Spinal cord (tissue), 10 donors: Measurements from ENCODE around the gene MID1IP1. TPM values are rescaled to one million over a fixed set of nuclear protein-coding genes. Genes with fewer than 3 reads are reported as not detected.

ENCODE experiments used
- DNase-seq, 6 donors: peaks; one replicate each; pipeline versions ENCODE4 v3.0.0 to v3.0.0-alpha.2; 2013 to 2015; ENCODE audit warnings: low spot score in 6 of 6, low read depth in 4 of 6
- H3K27ac ChIP-seq: one replicate; pipeline ENCODE4 v1.5.1; 2013; ENCODE audit warnings: low read depth, low read length, control low read depth
- H3K27me3 ChIP-seq: one replicate; pipeline ENCODE4 v1.6.1; 2013; ENCODE audit warnings: low read length; ENCODE audit not compliant: control insufficient read depth, insufficient read depth
- H3K36me3 ChIP-seq: one replicate; pipeline ENCODE4 v1.6.1; 2013; ENCODE audit warnings: low read length; ENCODE audit not compliant: control insufficient read depth, insufficient read depth
- H3K4me1 ChIP-seq: one replicate; pipeline ENCODE4 v1.6.1; 2013; ENCODE audit warnings: low read length; ENCODE audit not compliant: control insufficient read depth, insufficient read depth
- H3K4me3 ChIP-seq: one replicate; pipeline ENCODE4 v1.5.1; 2013; ENCODE audit warnings: low read depth, low read length, control low read depth
- H3K9me3 ChIP-seq: one replicate; pipeline ENCODE4 v1.6.1; 2013; ENCODE audit warnings: low read length; ENCODE audit not compliant: control insufficient read depth, insufficient read depth
- WGBS: methylation state at CpG from one replicate; pipeline ENCODE4 v1.1.5; 2013; ENCODE audit warnings: missing lambda C conversion rate; ENCODE audit not compliant: insufficient coverage; 5-methylcytosine and 5-hydroxymethylcytosine counted together
- long read RNA-seq, 4 donors: transcript quantifications; one replicate each; lab custom pipeline, GENCODE V29; 2026
- polyA plus RNA-seq, 2 donors: library from polyadenylated mRNA; unstranded; fragments of 120-200 nt; gene quantifications; one replicate each; pipeline ENCODE4 v1.2.1, GENCODE V29; 2013; ENCODE audit not compliant: insufficient read length in 2 of 2
- total RNA-seq, 2 donors: library from RNA; depleted of rRNA in 1 of 2; stranded (reverse); fragments of 120-200 nt in 1 of 2; fragments of >200 nt in 1 of 2; gene quantifications; one replicate each; pipeline versions ENCODE4 v1.2.3 to v1.2.4, GENCODE V29; 2013 to 2014
- donor health status: healthy.

Gene MID1IP1
- total RNA-seq (10 to 100 TPM; 43.8 to 65.6 TPM), polyA plus RNA-seq (10 to 100 TPM; 52.6 to 53.1 TPM)
- long read RNA-seq, donor 1, transcript MID1IP1-201 (2 exons, 2,536 nt) = major isoform, 17 of 17 reads
- long read RNA-seq, donor 1, partial matches to known transcripts = 0 of 17 reads
- long read RNA-seq, donor 1, other reads (novel, unspliced or antisense) = 0 of 17 reads
- long read RNA-seq, donor 2, transcript MID1IP1-201 (2 exons, 2,536 nt) = major isoform, 8 of 21 reads
- long read RNA-seq, donor 2, partial matches to known transcripts = 12 of 21 reads
- long read RNA-seq, donor 2, other reads (novel, unspliced or antisense) = 0 of 21 reads
- long read RNA-seq, donor 3, transcript MID1IP1-201 (2 exons, 2,536 nt) = major isoform, 17 of 17 reads
- long read RNA-seq, donor 3, partial matches to known transcripts = 0 of 17 reads
- long read RNA-seq, donor 3, other reads (novel, unspliced or antisense) = 0 of 17 reads
- long read RNA-seq, donor 4, transcript MID1IP1-201 (2 exons, 2,536 nt) = major isoform, 15 of 20 reads
- long read RNA-seq, donor 4, partial matches to known transcripts = 5 of 20 reads
- long read RNA-seq, donor 4, other reads (novel, unspliced or antisense) = 0 of 20 reads

GRCh38 chrX:38800981-38801845 lies at the start of gene MID1IP1:
TSS of gene MID1IP1 (plus strand) at chrX:38801459. CDS start at chrX:38804947, 3,488 bp downstream.
- peak; percentile 61 to 96 (median 76) for DNase-seq
- 21% methylated on average over 32 of the region's 32 CpGs for WGBS

GRCh38 chrX:38754102-38754790 lies 47.0 kb upstream of the MID1IP1 start:
- no peaks in the 10 kb centered on the region for H3K36me3 ChIP-seq
- H3K27ac ChIP-seq = no peak overlapping the region
- no peaks in the 10 kb centered on the region for H3K9me3 ChIP-seq
- 24% methylated on average over 3 of the region's 6 CpGs for WGBS
- DNase-seq = peak in 5 of 6 donors; percentile 31 to 90 (median 39)
- H3K4me3 ChIP-seq = no peak overlapping the region
- no peaks in the 10 kb centered on the region for H3K4me1 ChIP-seq
- H3K27me3 ChIP-seq = peaks cover 4% of the 10 kb centered on the region

More at GRCh38 chrX:38800981-38801845, at the start of gene MID1IP1:
- H3K27me3 ChIP-seq = no peaks in the 10 kb centered on the region
- H3K27ac ChIP-seq = peak within 1 kb of the TSS; percentile 94
- peak within 1 kb of the TSS; percentile 65 for H3K4me3 ChIP-seq
- no peaks in the 10 kb centered on the region for H3K36me3 ChIP-seq
- H3K9me3 ChIP-seq = no peaks in the 10 kb centered on the region
- H3K4me1 ChIP-seq = peaks cover 13% of the 10 kb centered on the region

- H3K9me3 ChIP-seq = no peaks in the 10 kb centered on the region
- H3K27me3 ChIP-seq = peaks cover 3% of the 10 kb centered on the region
- no peak overlapping the region for H3K27ac ChIP-seq
- WGBS = 39% methylated on average over 7 of the region's 7 CpGs
- no peaks in the 10 kb centered on the region for H3K4me1 ChIP-seq
- H3K36me3 ChIP-seq = no peaks in the 10 kb centered on the region
- DNase-seq = peak in 2 of 6 donors; percentile 21 to 38
- H3K4me3 ChIP-seq = no peak overlapping the region
These were observed 46.2 kb upstream of the MID1IP1 start for GRCh38 chrX:38754818-38755718.

GRCh38 chrX:38760883-38761282 lies 40.4 kb upstream of the MID1IP1 start:
- Histone ChIP-seq H3K9me3 (no peaks in the 10 kb centered on the region), H3K4me1 (no peaks in the 10 kb centered on the region), H3K27me3 (no peaks in the 10 kb centered on the region), H3K27ac (no peak overlapping the region), H3K36me3 (no peaks in the 10 kb centered on the region), H3K4me3 (no peak overlapping the region)
- no peak for DNase-seq
- WGBS = no CpG with 5 or more reads among the region's 1 CpG

- DNase-seq = peak in 3 of 6 donors; percentile 15 to 78 (median 70)
These were observed 33.2 kb upstream of the MID1IP1 start for GRCh38 chrX:38768079-38768478.

GRCh38 chrX:38770152-38770551 lies 31.1 kb upstream of the MID1IP1 start:
- peak in 1 of 6 donors; percentile 38 for DNase-seq
- WGBS = 67% methylated on average over 8 of the region's 10 CpGs
- Histone ChIP-seq H3K36me3 (no peaks in the 10 kb centered on the region), H3K9me3 (no peaks in the 10 kb centered on the region), H3K27ac (no peak overlapping the region), H3K27me3 (no peaks in the 10 kb centered on the region), H3K4me1 (no peaks in the 10 kb centered on the region), H3K4me3 (no peak overlapping the region)

More at GRCh38 chrX:38768079-38768478, 33.2 kb upstream of the MID1IP1 start:
- no peaks in the 10 kb centered on the region for H3K4me1 ChIP-seq
- WGBS = no CpG with 5 or more reads among the region's 2 CpGs
- H3K27me3 ChIP-seq = no peaks in the 10 kb centered on the region
- H3K4me3 ChIP-seq = no peak overlapping the region
- no peaks in the 10 kb centered on the region for H3K36me3 ChIP-seq
- H3K9me3 ChIP-seq = no peaks in the 10 kb centered on the region
- H3K27ac ChIP-seq = no peak overlapping the region

GRCh38 chrX:38774249-38774648 lies 27.0 kb upstream of the MID1IP1 start:
- no peaks in the 10 kb centered on the region for H3K36me3 ChIP-seq
- H3K27me3 ChIP-seq = peaks cover 2% of the 10 kb centered on the region
- 66% methylated on average over 2 of the region's 4 CpGs for WGBS
- DNase-seq = no peak
- no peaks in the 10 kb centered on the region for H3K4me1 ChIP-seq
- H3K4me3 ChIP-seq = no peak overlapping the region
- no peak overlapping the region for H3K27ac ChIP-seq
- no peaks in the 10 kb centered on the region for H3K9me3 ChIP-seq

- Histone ChIP-seq H3K27me3 (no peaks in the 10 kb centered on the region), H3K9me3 (no peaks in the 10 kb centered on the region), H3K36me3 (no peaks in the 10 kb centered on the region), H3K4me1 (peaks cover 6% of the 10 kb centered on the region), H3K4me3 (no peak overlapping the region), H3K27ac (no peak overlapping the region)
- DNase-seq = no peak
These were observed 4.3 kb upstream of the MID1IP1 start for GRCh38 chrX:38796946-38797345.
